HG03025 (cell line): Measurements from ENCODE around the gene SPIN2A.
"Not testable (repeated sequence)": the region's sequence is repeated elsewhere in the genome, so short reads cannot be mapped to it uniquely, and the experiment has no call there.

Source experiments
- ATAC-seq: cut with Tn5 transposase; IDR thresholded peaks from one replicate; pipeline ENCODE4 v1.9.1; 2021; ENCODE audit warnings: mild to moderate bottlenecking, moderate library complexity; ENCODE audit not compliant: unreplicated experiment, low FRiP score

The SPIN2A gene

DNA sequence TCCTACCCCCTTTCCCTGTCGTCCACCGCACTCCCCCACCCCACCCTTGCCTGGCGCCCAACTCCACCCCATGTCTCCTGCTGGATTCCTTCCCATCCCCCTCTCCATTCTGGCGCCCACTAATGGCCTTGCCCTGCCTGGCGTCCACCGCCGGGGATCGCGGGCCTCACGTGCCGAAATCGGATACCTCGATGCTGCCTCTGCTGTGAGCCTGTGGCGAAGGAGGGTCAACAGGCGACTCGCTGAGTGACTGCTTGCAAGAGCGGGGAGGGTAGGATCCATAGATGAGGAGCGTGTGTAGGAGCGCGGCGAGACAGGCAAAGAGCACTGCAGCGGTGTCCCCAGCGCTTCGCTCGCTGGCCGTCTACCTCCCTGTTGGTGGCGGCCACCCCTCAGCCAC, at the start of gene SPIN2A:
SPIN2A (minus strand) TSS at position 325 of the 400 bp plus-strand sequence. CDS start 800 bp downstream, outside the sequence.
- not testable (repeated sequence) for ATAC-seq

DNA sequence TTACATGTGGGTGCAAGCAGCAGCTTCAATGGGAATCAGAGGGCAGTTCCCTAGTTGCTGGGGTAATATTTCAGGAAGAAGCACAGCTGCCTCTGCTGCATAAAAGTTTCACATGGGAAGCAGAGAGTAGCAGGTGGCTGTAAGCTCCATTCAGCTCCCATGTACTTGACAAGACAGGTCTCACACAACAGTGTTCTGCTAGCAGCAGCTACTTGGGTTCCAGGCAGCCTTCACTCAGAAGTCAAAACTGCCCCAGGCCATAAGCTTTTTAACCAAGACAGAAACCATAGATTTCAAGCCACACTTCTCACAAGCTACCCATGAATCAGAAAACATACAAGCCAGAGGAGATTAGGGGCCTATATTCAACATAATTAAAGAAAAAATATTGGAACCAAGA, 41.4 kb upstream of the SPIN2A start:
- no peak for ATAC-seq

DNA sequence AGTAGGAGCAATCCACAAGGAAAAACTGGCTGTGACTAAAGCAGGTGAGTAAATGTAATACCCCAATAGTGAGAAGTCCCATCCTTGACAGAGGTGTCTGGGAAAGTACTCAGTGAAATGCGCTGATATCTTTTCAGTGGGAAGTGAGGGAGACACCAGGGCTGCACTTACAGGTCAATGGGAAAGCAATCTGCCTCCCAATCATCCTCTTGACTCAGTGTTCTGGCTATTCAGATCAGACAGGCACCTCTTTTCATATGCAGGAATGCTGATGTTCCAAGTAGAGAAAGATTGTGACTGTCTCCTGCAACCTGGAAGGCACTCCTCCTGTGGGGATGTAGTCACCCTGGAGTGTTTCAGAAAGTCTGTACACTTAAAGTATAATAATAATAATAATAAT, 39.9 kb upstream of the SPIN2A start:
- ATAC-seq, result no peak

DNA sequence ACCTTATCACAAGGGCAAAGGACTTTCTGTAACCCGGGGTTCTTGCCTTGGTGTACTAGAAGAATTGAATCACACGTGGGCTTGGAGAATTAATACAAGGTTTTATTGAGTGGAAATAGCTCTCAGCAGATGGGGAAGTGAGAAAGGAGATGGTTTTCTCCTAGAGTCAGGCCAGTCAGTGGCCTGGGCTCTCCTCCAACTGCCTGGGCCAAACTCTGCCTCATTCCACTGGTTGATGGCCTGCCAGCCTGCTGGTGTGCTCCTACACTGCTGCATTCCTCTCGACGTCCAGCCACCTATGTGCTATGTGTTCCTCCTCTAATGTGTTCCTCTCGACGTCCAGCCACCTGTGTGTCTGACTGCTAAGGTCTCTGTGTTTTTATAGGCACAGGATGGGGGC, 35.3 kb upstream of the SPIN2A start:
- no peak for ATAC-seq

DNA sequence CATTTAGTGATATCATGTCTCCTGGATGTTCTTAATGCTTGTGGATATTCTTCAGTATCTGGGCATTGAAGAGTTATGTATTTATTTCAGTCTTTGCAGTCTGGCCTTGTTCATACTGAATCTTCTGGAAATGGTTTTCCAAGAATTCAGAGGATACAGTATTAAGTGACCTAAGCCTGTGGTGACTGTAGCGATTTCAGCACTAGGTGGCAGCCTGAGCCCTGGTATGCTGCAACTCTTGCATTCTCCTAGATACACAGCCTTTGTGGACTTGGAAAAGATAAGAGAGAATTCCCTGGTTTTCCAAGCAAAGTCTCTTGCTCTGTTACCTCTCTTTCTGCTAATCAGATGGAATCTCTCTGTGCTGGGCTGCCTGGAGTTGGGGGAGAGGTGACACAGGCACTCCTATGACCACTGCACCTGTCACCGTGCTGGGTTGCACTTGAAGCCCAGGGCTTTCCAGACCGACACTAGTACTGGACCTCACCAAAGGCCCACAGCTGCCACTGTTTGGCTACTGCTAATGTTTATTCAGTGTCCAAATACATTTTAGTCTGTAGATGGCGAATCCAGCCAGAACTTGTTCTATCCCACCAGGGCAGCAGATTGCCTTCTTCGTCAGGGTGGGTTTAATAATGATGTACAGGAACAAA, 19.3 kb upstream of the SPIN2A start:
- no peak for ATAC-seq

DNA sequence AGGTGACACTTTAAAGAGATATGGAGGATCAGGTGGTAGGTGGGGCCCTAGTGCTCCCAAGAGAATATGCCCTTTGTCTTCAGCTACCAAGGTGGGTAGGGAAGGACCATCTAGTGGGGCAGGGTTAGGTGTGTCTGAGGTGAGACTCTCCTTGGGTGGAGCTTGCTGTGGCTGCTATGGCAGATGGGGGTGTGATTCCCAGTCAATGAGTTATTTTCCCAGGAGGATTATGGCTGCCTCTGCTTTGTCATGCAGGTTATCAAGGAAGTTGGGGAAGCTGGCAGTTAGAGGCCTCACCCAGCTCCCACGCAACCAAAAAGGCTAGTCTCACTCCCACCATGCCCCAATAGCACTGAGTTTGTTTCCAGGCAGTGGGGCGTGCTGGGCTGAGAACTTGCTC, 18.0 kb upstream of the SPIN2A start:
- ATAC-seq, result no peak

DNA sequence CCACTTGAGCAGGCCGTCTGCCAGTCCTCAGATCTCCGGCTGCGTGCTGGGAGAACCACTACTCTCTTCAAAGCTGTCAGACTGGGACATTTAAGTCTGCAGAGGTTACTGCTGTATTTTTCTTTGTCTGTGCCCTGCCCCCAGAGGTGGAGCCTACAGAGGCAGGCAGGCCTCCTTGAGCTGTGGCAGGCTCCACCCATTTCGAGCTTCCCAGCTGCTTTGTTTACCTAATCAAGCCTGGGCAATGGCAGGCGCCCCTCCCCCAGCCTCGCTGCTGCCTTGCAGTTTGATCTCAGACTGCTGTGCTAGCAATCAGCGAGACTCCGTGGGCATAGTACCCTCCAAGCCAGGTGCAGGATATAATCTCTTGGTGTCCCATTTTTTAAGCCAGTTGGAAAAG, 15.0 kb upstream of the SPIN2A start:
- ATAC-seq, result not testable (repeated sequence)

DNA sequence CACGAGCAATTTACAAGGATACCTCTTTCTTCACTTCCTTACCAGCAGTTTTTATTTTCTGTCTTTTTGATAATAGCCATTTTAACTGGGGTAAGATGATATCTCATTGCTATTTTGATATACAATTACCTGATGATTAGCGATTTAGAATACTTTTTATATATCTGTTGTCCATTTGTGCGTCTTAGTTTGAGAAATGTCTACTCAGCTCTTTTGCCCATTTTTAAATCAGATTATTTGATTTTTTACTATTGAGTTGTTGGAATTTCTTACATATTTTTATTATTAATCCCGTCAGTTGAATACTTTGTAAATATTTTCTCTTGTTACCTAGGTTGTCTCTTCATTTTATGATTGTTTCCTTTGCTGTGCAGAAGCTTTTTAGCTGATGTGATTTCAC, 1.5 kb upstream of the SPIN2A start:
- no peak for ATAC-seq

DNA sequence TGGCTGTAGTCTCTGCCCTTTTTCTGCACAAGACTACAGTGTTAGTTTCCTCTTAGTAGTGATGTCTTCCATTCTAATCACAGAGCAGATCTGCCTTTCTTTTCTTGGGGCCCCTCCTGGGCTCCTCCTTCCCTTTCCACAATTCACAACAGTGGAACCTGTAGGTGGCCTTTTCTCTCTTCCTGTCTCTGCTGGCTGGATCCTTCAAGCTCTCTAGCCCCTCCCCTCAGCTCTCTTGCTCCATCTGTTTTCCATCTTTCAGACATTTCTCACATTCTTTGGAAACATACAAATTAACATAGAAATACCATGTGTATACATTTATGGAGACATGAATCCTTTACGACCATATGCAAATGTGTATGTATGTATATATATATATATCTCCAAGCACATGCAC, 304 bp upstream of the SPIN2A start:
- ATAC-seq, result no peak

DNA sequence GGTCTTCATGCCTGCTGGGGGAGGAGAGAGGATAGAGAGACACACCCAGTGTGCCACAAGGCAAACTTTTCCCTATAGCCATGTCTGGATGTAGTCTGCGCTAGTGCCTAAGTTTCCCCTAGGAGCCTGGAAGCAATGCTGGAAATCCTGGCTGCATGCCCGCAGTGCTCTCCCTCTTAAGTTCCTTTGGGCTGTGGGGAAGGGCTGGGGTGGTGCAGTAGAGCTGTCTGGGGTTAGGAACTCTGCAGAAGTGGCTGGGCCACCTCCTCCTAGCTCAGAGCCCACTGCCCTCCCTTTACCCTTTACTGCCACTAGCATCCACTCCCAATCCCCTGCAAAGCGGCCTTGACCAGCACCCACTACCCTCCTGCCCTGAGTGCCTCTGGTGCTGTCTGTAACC, 608 bp downstream of the SPIN2A start:
- ATAC-seq, result not testable (repeated sequence)

DNA sequence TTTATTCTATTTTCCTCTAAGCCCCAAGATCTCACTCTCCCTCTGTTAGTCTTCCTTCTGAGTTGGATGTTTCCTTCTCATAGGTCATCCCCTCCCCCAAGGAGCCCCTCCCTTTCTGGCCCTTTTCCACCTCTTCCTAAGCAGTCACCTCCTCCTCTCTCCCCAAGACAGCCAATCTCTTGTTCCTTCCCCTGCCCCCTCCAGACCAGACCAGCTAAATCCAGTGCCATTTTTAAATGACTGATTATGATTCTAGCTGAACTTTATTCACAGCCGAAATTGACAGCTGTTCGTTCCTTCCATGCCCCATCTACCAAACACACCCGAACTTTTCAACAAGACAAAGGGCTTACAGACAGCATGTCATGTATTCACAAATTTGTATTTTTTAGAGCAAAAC, 1.9 kb downstream of the SPIN2A start:
- ATAC-seq, result no peak

DNA sequence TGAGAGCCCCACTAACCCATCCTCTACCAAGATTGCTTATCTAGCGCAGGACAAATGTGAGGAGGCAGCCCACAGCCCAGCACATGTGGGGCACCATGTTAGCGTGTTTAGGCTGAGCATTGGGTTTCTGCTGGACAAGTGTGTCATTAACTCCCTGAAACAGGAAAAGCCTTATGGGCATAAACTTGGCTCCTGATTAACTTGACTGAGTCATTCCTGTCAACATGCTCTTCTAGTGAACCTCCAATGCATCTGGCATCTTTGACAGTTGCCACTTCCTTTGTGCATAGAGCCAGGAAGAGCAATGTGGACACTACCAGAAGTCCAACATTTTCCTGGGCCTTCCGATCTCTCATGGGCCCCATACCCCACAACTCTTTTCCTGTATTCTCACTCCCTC, 2.5 kb downstream of the SPIN2A start:
- no peak for ATAC-seq

DNA sequence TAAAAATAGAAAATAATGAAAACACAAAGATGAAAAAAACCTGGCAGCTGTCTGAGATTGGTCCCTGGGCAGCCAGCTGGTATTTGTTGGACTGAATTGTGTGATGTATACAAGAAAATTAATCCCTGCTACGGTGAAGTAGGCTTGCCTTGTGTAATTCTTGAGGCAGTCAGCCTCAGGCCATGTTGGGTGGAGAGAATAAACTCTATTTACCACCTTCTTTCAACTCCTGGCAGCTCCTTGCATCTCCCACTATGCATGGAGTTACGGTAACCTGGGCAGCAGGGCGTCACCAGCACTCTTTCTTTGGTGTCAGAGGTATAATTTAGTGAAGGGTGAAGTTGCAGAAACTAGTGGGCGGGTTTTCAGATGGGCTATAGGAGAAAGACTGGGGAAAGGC, 3.5 kb downstream of the SPIN2A start:
- ATAC-seq, result no peak

DNA sequence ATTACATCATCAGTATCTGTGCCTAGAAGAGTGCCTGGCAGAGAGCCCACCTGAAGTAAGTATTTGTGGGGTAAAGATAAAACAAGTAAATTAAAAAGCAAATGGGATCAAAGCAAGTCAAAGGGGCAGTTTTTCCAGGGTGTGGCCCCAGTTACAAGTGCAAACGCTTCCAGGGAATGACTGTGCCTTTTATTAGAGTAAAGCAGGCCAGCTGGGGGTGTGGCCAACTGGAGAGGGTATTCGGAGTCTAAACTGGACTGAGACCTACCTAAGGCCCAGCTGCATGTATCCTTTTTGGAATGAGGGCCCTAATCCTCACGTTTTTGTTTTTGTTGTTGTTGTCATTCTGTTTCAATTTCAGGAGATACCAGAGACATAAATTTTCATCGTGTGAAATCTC, 3.9 kb downstream of the SPIN2A start:
- ATAC-seq, result not testable (repeated sequence)

DNA sequence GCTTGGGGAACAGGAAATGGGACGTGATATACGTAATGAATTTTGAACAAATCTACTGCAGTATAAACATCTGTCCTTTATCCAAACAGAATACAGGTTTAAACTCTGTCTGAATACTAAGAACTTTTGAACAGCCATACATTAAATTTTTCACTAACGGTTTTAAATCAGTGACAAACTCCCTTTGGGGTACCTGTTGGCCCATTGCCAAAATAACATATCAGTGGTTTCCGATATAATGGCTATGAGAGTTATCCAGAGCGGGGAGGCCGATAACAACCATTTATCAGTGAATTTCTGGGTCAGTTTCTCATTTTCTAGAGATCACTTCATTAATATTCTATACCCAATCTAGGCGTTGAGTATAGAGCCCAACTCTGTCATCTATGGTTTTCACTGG, 5.2 kb downstream of the SPIN2A start:
- no peak for ATAC-seq

DNA sequence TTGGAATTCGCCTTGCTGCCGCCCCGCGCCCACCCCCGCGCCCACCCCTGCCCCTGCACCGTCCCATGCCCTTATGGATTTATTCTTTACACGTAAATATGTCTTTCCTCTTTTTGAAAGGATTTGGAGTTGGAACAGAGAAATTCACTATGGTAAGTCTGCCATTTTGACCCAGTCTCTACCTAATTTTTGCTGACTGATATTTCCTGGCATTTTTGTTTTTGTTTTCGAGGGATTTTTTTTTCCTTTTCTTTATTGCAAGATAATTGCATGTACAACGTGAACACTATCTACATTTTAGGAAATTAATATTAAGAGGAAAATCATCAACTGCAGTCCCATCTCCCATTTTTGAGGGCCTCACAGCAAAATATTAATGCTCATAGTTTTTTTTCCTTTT, 15.4 kb downstream of the SPIN2A start:
- ATAC-seq, result no peak

DNA sequence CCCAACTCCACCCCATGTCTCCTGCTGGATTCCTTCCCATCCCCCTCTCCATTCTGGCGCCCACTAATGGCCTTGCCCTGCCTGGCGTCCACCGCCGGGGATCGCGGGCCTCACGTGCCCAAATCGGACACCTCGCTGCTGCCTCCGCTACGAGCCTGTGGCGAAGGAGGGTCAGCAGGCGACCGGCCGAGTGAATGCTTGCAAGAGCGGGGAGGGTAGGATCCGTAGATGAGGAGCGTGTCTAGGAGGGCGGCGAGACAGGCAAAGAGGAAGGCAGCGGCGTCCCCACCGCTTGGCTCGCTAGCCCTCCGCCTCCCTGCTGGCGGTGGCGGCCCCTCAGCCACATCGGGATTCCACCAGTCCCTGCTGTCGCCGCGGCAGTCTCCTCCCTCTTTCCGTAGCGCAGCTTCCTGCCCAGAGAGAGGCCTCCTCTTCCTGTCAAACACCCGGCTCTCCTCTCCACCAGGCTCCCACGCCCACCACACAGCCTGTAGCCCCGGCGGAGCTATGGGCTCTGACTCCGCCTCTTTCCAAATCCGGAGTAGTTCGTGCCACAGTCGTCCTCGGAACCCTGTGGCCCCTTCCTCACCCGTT, 15.9 kb downstream of the SPIN2A start, which contains the start of gene SPIN2B:
SPIN2B (minus strand) TSS at position 387 of the 594 bp plus-strand sequence.
- ATAC-seq, result peak; percentile 98

DNA sequence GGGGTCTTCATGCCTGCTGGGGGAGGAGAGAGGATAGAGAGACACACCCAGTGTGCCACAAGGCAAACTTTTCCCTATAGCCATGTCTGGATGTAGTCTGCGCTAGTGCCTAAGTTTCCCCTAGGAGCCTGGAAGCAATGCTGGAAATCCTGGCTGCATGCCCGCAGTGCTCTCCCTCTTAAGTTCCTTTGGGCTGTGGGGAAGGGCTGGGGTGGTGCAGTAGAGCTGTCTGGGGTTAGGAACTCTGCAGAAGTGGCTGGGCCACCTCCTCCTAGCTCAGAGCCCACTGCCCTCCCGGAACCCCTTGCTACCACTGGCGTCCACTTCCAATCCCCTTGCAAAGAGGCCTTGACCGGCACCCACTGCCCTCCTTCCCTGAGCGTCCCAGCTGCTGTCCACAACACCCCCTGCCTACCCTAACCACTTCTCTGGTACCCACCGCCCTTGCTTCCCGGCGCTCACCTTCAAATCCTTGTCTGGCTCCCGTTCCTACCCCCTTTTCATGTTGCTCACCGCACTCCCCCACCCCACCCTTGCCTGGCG, 16.5 kb downstream of the SPIN2A start:
- not testable (repeated sequence) for ATAC-seq

DNA sequence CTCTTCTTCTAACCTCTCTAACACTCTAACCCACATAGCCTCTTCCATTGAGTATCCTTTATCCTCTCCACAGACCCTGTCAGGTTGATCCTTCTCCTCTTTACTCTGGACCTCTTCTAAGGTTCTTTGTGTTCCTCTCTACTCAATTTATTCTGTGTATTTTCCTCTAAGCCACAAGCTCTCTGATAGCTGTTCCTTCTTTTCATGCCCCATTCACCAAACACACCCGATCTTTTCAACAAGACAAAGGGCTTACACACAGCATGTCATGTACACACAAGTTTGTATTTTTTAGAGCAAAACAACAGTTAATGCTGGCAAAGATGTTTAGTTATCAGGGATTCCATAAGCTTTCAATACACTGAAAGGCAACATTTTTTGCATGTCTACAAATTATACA, 17.8 kb downstream of the SPIN2A start:
- no peak for ATAC-seq

DNA sequence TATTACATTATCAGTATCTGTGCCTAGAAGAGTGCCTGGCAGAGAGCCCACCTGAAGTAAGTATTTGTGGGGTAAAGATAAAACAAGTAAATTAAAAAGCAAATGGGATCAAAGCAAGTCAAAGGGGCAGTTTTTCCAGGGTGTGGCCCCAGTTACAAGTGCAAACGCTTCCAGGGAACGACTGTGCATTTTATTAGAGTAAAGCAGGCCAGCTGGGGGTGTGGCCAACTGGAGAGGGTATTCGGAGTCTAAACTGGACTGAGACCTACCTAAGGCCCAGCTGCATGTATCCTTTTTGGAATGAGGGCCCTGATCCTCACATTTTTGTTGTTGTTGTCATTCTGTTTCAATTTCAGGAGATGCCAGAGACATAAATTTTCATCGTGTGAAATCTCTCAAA, 19.6 kb downstream of the SPIN2A start:
- not testable (repeated sequence) for ATAC-seq

DNA sequence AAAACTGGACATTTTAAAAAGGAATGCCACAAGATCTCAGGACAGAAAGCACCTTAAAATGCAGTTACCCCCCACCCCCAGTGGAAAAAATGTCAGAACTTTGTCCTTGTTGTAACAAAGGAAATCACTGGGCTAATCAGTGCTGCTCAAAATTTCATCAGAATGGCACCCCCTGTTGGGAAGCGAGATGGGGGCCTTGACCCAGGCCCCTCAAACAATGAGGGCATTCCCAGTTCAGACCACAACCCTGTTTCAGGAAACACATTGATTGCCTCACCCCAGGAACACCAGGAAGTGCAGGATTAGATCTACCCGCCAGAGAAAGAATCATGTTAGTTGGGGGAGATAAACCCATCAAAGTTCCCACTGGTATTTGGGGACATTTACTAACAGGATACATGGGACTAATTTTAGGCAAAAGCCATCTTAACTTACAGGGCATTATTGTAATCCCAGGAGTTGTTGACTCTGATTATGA, 32.2 kb downstream of the SPIN2A start:
- ATAC-seq, result no peak

DNA sequence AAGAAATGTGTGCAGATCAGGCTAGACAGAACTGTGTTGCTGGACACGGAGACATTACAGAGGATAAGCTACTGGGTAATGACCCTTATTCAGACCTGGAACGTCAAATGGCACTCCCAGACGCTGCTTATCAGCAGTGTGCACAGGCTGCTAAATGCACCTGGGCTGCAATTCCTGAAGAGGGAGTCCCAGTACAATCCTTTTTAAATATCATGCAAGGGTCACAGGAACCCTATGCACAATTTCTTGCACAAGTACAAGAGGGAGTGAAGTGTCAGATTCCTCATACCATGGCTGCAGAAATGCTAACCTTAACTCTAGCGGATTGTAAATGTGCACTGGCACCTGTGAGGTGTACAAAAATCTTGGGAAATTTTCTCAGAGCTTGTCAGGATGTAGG, 32.8 kb downstream of the SPIN2A start:
- no peak for ATAC-seq
